Ascending aorta (tissue), 2 donors: ENCODE results near the gene NRXN3. TPM values are rescaled to one million over a fixed set of nuclear protein-coding genes. Genes with fewer than 3 reads are reported as not detected.

ENCODE experiments used
- DNase-seq, 2 donors: peaks; one replicate each; pipeline ENCODE4 v3.0.0-alpha.2; 2019; ENCODE audit warnings: low spot score in 2 of 2
- H3K27ac ChIP-seq, 2 donors: fragments of 200-600 bp; sonication (generic); one replicate each; pipeline ENCODE4 v1.5.1; 2016 to 2017; ENCODE audit warnings: mild to moderate bottlenecking in 1 of 2
- H3K27me3 ChIP-seq: fragments of 200-600 bp; sonication (generic); one replicate; pipeline ENCODE4 v1.5.1; 2017
- H3K36me3 ChIP-seq, 2 donors: fragments of 200-600 bp; sonication (generic); one replicate each; pipeline ENCODE4 v1.5.1; 2016
- H3K4me1 ChIP-seq, 2 donors: fragments of 200-600 bp; sonication (generic); one replicate each; pipeline ENCODE4 v1.5.1; 2016 to 2017; ENCODE audit warnings: mild to moderate bottlenecking in 1 of 2
- H3K4me3 ChIP-seq, 2 donors: fragments of 200-600 bp; sonication (generic); one replicate each; pipeline ENCODE4 v1.5.1; 2016 to 2017; ENCODE audit warnings: mild to moderate bottlenecking in 1 of 2
- H3K9me3 ChIP-seq, 2 donors: fragments of 200-600 bp; sonication (generic); one replicate each; pipeline ENCODE4 v1.5.1; 2016
- CTCF ChIP-seq, 3 experiments: fragments of 200-600 bp in 2 of 3; fragments of 450-650 bp in 1 of 3; sonication (generic) in 2 of 3; IDR thresholded peaks; one replicate each; pipeline ENCODE4 v1.5.1; 2016 to 2019; ENCODE audit warnings: antibody characterized with exemption in 3 of 3, mild to moderate bottlenecking in 1 of 3, moderate library complexity in 1 of 3
- intact Hi-C: fragments of 100-400 bp; cut with DNase I; formaldehyde crosslinking; loops from one replicate; pipeline ENCODE4 v1.15.1; 2023
- total RNA-seq: library from RNA; depleted of rRNA; stranded (reverse); fragments of >200 nt; gene quantifications from one replicate; pipeline ENCODE4 v1.1.0, GENCODE V29; 2016

NRXN3 gene
- total RNA-seq, 1 donor from 2014 or later: 21.0 TPM

- DNase-seq: no peak
- intact Hi-C loops: no loop called here
- no peak overlapping the region for H3K4me3 ChIP-seq
- no peak for TF ChIP-seq CTCF (IDR thresholded peaks at IDR 0.05)
- H3K4me1 ChIP-seq: no peaks in the 10 kb centered on the region
- H3K9me3 ChIP-seq: no peaks in the 10 kb centered on the region
- H3K27me3 ChIP-seq: no peaks in the 10 kb centered on the region
- H3K36me3 ChIP-seq: no peaks in the 10 kb centered on the region
- no peak overlapping the region for H3K27ac ChIP-seq
These were observed 1345.0 kb downstream of the NRXN3 start for GRCh38 chr14:79515158-79515557.

- H3K36me3 ChIP-seq: no peaks in the 10 kb centered on the region
- no peak for TF ChIP-seq CTCF (IDR thresholded peaks at IDR 0.05)
- no peak overlapping the region for H3K4me3 ChIP-seq
- H3K4me1 ChIP-seq: no peaks in the 10 kb centered on the region
- intact Hi-C loops: no loop called here
- no peak for DNase-seq
- H3K27me3 ChIP-seq: no peaks in the 10 kb centered on the region
- no peaks in the 10 kb centered on the region for H3K9me3 ChIP-seq
- H3K27ac ChIP-seq: no peak overlapping the region
These were observed 1345.8 kb downstream of the NRXN3 start for GRCh38 chr14:79516009-79516408.

GRCh38 chr14:79525416-79525815 is 1355.2 kb downstream of the NRXN3 start:
- no peak for DNase-seq
- no peaks in the 10 kb centered on the region for H3K36me3 ChIP-seq
- no peak overlapping the region for H3K4me3 ChIP-seq
- H3K27me3 ChIP-seq: no peaks in the 10 kb centered on the region
- intact Hi-C loops: no loop called here
- peaks cover 0 to 8% of the 10 kb centered on the region in 2 donors for H3K9me3 ChIP-seq
- no peak overlapping the region for H3K27ac ChIP-seq
- H3K4me1 ChIP-seq: peaks cover 0 to 4% of the 10 kb centered on the region in 2 donors
- no peak for TF ChIP-seq CTCF (IDR thresholded peaks at IDR 0.05)

GRCh38 chr14:79528828-79529416 is 1358.7 kb downstream of the NRXN3 start:
- no peak for DNase-seq
- intact Hi-C loops: no loop called here
- Histone ChIP-seq H3K9me3 (no peaks in the 10 kb centered on the region), H3K36me3 (no peaks in the 10 kb centered on the region), H3K27ac (peak overlapping the region; percentile 1 to 41), H3K4me1 (peaks cover 0 to 4% of the 10 kb centered on the region in 2 donors), H3K27me3 (no peaks in the 10 kb centered on the region), H3K4me3 (no peak overlapping the region)
- TF ChIP-seq CTCF (IDR thresholded peaks at IDR 0.05): no peak

- Histone ChIP-seq H3K36me3 (no peaks in the 10 kb centered on the region), H3K27me3 (no peaks in the 10 kb centered on the region), H3K27ac (no peak overlapping the region), H3K4me1 (peaks cover 0 to 7% of the 10 kb centered on the region in 2 donors), H3K9me3 (no peaks in the 10 kb centered on the region), H3K4me3 (no peak overlapping the region)
- DNase-seq: no peak
- intact Hi-C loops: no loop called here
- no peak for TF ChIP-seq CTCF (IDR thresholded peaks at IDR 0.05)
These were observed 1360.4 kb downstream of the NRXN3 start for GRCh38 chr14:79530555-79530954.
